Spleen (tissue), 7 donors: Measurements from ENCODE around the gene TNFAIP2.

Experiments used
- CTCF ChIP-seq, 11 experiments: fragments of 200-600 bp in 7 of 11; fragments of 450-650 bp in 4 of 11; sonication (generic) in 4 of 11; IDR thresholded peaks in 8 of 11; conservative IDR thresholded peaks in 3 of 11; 1 replicate in 7 of 11; 2 replicates in 4 of 11; pipeline versions ENCODE4 v1.4.0 to v1.8.0; 2016 to 2021; ENCODE audit warnings: antibody characterized with exemption in 11 of 11, inconsistent platforms in 4 of 11, mild to moderate bottlenecking in 1 of 11
- POLR2A ChIP-seq, 3 donors: fragments of 450-650 bp; IDR thresholded peaks; one replicate each; pipeline ENCODE4 v1.5.1; 2017; ENCODE audit warnings: antibody characterized with exemption in 3 of 3, mild to moderate bottlenecking in 1 of 3
- POLR2AphosphoS5 ChIP-seq, 3 donors: sonication (generic); formaldehyde crosslinking; IDR thresholded peaks; one replicate each; pipeline ENCODE4 v1.5.1; 2017; ENCODE audit warnings: antibody characterized with exemption in 3 of 3
- donor health status: DM: no; HTN: no; CAD: no; lungs with moderate emphysema.
- donor health status: DM: no; HTN: no; CAD: no.
- donor health status: DM: no; HTN: no; CAD: no.

GRCh38 chr14:103113774-103114173 lies 9.5 kb upstream of the TNFAIP2 start:
- no peak for TF ChIP-seq CTCF (IDR thresholded peaks at IDR 0.05 in 8 of 11, conservative IDR thresholded peaks at IDR 0.05 in 3 of 11)
- TF ChIP-seq POLR2A (IDR thresholded peaks at IDR 0.05) = no peak
- peak in 1 of 3 donors; percentile 14 for TF ChIP-seq POLR2AphosphoS5 (IDR thresholded peaks at IDR 0.05)
